Lower leg skin (tissue), 4 donors: ENCODE data around the gene CDYL2. TPM values are rescaled to one million over a fixed set of nuclear protein-coding genes. Genes with fewer than 3 reads are reported as not detected.

ENCODE experiments used
- DNase-seq, 2 donors: peaks; one replicate each; pipeline ENCODE4 v3.0.0-alpha.2; 2019; ENCODE audit warnings: low spot score in 2 of 2
- H3K4me3 ChIP-seq: fragments of 200-600 bp; sonication (generic); 2 replicates; pipeline ENCODE4 v1.5.1; 2017; ENCODE audit warnings: mild to moderate bottlenecking, low read depth; ENCODE audit not compliant: poor library complexity, severe bottlenecking
- POLR2A ChIP-seq, 2 donors: fragments of 450-650 bp; IDR thresholded peaks; one replicate each; pipeline ENCODE4 v1.6.1; 2016 to 2017; ENCODE audit warnings: antibody characterized with exemption in 2 of 2, mild to moderate bottlenecking in 1 of 2, moderate library complexity in 1 of 2
- WGBS, 2 donors: methylation state at CpG; one replicate each; pipeline ENCODE4 v1.1.5; 2018; 5-methylcytosine and 5-hydroxymethylcytosine counted together
- intact Hi-C: fragments of 100-400 bp; cut with DNase I; formaldehyde crosslinking; loops from one replicate; pipeline ENCODE4 v1.15.0; 2023; ENCODE audit warnings: low total_unique reads
- total RNA-seq, 4 donors: library from RNA; depleted of rRNA; stranded (reverse); fragments of >200 nt; gene quantifications; one replicate each; pipeline ENCODE4 v1.1.0, GENCODE V29; 2016
- TF ChIP-seq, protein P1 (sequence below), 3 donors: fragments of 450-650 bp; IDR thresholded peaks; one replicate each; pipeline ENCODE4 v1.5.1; 2016; ENCODE audit warnings: antibody characterized with exemption in 3 of 3, mild to moderate bottlenecking in 3 of 3, moderate library complexity in 2 of 3

CDYL2 gene
- 1 to 10 TPM; 1.3 to 1.9 (median 1.7) TPM for total RNA-seq

DNA sequence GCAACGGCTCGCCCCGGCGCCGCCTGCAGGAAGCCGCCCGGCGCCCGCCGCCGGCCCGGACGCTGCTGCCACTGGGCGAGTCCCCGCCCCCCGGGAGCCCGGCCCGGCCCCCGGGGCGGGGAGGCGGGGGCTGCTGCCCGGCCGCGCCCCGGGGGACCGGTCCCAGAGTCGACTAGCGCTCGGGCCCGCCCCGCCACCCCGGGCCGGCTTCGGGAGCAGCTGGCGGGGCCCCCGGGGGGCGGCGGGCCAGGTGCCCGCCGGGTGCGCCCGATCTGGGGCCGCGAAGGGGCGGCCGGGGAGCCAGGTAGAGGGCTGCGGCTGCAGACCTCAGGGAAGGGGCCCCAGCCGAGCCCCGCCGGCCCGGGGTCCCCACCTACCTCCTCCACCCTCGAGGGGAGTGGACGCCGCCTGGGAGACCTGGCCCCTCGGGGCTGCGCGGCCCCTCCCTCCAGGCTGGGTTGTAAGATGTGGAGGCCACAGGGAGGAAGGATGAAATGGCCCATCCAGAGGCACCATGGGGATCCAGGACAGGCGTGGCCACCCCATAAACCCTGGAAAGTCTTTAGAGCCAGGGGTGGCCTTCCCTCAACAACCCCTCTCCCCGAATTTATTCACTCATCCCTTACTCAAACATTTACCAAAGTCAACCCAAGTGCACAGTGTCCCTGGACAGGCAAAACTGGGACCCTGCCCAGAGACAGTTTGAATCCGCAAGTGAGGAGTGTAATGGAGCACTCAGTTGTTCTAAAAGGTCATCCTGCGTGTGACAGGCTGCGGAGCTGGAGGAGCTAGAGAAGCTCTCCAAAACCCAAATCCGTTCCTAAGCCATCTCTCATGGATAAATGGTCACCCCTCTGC is at the start of gene CDYL2:
CDYL2 (minus strand) TSS at position 73 of the 858 bp plus-strand sequence. CDS start 425 bp downstream, outside the sequence.
- no peak for DNase-seq
- 12 to 63% methylated on average over 6 to 25 of the region's 63 CpGs for WGBS, 2 donors
- H3K4me3 ChIP-seq: peak within 1 kb of the TSS; percentile 65
- intact Hi-C loops: no loop called here
- TF ChIP-seq, protein P1, sequence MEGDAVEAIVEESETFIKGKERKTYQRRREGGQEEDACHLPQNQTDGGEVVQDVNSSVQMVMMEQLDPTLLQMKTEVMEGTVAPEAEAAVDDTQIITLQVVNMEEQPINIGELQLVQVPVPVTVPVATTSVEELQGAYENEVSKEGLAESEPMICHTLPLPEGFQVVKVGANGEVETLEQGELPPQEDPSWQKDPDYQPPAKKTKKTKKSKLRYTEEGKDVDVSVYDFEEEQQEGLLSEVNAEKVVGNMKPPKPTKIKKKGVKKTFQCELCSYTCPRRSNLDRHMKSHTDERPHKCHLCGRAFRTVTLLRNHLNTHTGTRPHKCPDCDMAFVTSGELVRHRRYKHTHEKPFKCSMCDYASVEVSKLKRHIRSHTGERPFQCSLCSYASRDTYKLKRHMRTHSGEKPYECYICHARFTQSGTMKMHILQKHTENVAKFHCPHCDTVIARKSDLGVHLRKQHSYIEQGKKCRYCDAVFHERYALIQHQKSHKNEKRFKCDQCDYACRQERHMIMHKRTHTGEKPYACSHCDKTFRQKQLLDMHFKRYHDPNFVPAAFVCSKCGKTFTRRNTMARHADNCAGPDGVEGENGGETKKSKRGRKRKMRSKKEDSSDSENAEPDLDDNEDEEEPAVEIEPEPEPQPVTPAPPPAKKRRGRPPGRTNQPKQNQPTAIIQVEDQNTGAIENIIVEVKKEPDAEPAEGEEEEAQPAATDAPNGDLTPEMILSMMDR (IDR thresholded peaks at IDR 0.05): no peak
- TF ChIP-seq POLR2A (IDR thresholded peaks at IDR 0.05): no peak

DNA sequence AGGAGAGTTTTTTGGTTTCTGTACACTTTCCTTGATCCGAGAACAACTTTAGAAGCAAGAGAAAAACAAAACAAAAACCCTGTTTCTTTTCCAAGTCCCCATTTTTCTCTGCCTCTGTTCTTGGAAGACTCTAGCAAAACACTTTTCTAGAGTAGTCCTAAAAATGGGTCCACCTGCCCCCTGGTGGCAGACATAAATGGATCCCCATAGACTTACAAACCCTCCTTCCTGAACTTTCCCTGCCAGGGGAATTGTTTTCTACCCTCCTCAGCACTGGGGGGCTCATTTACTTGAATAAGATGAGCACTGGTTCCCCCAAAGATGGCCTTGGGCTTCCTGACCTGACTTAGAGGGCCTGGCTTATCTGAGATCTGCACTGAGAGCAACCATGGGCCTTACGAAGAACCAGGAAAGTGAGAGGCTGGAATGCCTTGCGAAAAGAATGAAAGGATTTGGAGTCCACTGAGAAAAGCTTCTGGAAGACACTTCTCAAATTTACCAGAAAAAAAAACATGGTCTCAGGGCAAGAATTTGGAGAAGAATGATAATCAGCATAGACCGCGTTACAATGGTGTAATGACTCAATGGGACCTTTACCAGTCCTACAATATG is 48.0 kb upstream of the CDYL2 start:
- DNase-seq: no peak
- 87 to 91% methylated on average over 5 of the region's 5 CpGs for WGBS, 2 donors
- intact Hi-C loops: no loop called here
- no peak for TF ChIP-seq POLR2A (IDR thresholded peaks at IDR 0.05)
- TF ChIP-seq, protein P1 (IDR thresholded peaks at IDR 0.05): no peak
- no peak overlapping the region for H3K4me3 ChIP-seq

DNA sequence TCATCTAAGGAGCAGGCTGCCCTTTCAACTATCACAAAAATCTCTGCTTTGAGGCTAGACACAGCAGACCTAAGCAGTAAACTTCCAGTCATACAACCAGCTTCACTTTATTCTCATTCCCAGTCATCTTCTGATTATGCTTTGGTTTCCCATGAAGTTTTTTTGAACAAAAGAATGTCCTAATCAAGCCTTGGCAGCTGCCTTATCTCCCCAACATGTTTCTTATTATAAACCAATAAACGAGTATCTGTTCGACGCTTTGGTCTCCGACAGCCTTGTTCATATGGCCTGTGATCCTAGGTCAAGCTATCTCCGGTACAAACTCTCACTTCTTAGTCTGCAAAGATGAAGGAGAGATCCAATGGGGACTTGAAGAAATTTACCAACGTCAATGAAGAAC is 47.4 kb upstream of the CDYL2 start:
- TF ChIP-seq POLR2A (IDR thresholded peaks at IDR 0.05): no peak
- TF ChIP-seq, protein P1 (IDR thresholded peaks at IDR 0.05): no peak
- no peak overlapping the region for H3K4me3 ChIP-seq
- DNase-seq: no peak
- WGBS, 2 donors: 59 to 60% methylated on average over 6 of the region's 6 CpGs
- intact Hi-C loops: no loop called here

- no peak for DNase-seq
- H3K4me3 ChIP-seq: no peak overlapping the region
- intact Hi-C loops: no loop called here
- TF ChIP-seq POLR2A (IDR thresholded peaks at IDR 0.05): no peak
- TF ChIP-seq, protein P1 (IDR thresholded peaks at IDR 0.05): no peak
Observed at GRCh38 chr16:80850757-80851156, 46.4 kb upstream of the CDYL2 start.

DNA sequence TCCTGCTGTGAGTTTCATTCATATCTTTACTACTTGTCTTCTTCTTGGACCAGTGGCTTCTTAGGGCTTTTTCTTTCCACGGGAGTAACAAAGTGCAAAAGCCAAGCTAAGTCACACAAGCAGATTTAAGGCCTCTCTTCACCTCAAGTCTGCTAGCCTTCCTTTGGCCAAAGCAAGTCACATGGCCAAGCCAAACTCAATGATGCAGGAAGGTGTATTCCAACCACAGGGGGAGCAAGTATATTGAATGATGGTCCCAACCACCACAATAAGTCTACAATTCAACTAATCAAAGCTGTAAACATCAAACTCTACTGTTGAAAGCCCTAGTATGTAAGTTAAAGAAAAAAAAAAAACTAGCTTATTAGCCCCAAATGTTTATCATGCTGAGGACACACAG is 44.5 kb upstream of the CDYL2 start:
- intact Hi-C loops: no loop called here
- no peak for TF ChIP-seq POLR2A (IDR thresholded peaks at IDR 0.05)
- TF ChIP-seq, protein P1 (IDR thresholded peaks at IDR 0.05): no peak

More for the DNA sequence above, 44.5 kb upstream of the CDYL2 start:
- H3K4me3 ChIP-seq: no peak overlapping the region
- WGBS, 2 donors: 82 to 100% methylated on average over 1 of the region's 1 CpG
- no peak for DNase-seq
